Fibroblast of lung (primary cell): ENCODE results near the gene EXOC6B. TPM values are rescaled to one million over a fixed set of nuclear protein-coding genes. Genes with fewer than 3 reads are reported as not detected.
A peak's percentile ranks its signal among the peaks of the same experiment; 100 is the strongest.

Experiments
- DNase-seq, 2 donors: peaks; one replicate each; pipeline versions ENCODE4 v3.0.0 to v3.0.0-alpha.2; 2010; ENCODE audit warnings: low read depth in 2 of 2
- H2AFZ ChIP-seq: 2 replicates; pipeline ENCODE4 v1.5.1; 2012; ENCODE audit warnings: low read length, control low read depth, inconsistent platforms
- H3K27ac ChIP-seq: 2 replicates; pipeline ENCODE4 v1.5.1; 2011; ENCODE audit warnings: low read length, control low read depth; ENCODE audit not compliant: insufficient read depth
- H3K27me3 ChIP-seq: 2 replicates; pipeline ENCODE4 v1.5.1; 2011; ENCODE audit warnings: mild to moderate bottlenecking, low read length; ENCODE audit not compliant: control insufficient read depth, insufficient read depth
- H3K36me3 ChIP-seq: 2 replicates; pipeline ENCODE4 v1.5.1; 2011; ENCODE audit warnings: low read length; ENCODE audit not compliant: control insufficient read depth, insufficient read depth
- H3K4me1 ChIP-seq: 2 replicates; pipeline ENCODE4 v1.5.1; 2011; ENCODE audit warnings: low read length; ENCODE audit not compliant: control insufficient read depth, insufficient read depth; ENCODE audit errors: extremely low read depth
- H3K4me2 ChIP-seq: 2 replicates; pipeline ENCODE4 v1.5.1; 2011; ENCODE audit warnings: low read length, control low read depth; ENCODE audit not compliant: insufficient read depth; ENCODE audit errors: extremely low read depth
- H3K4me3 ChIP-seq, 4 experiments: fragments of 200-600 bp in 1 of 4; sonication (generic) in 1 of 4; replicated peaks in 1 of 4; 2 replicates each; pipeline ENCODE4 v1.5.1; 2011 to 2016; ENCODE audit warnings: low read length in 4 of 4, low read depth in 3 of 4, mild to moderate bottlenecking in 3 of 4, control low read depth in 2 of 4, inconsistent platforms in 1 of 4, mixed read lengths in 1 of 4; ENCODE audit not compliant: insufficient read depth in 1 of 4; ENCODE audit errors: control extremely low read depth in 1 of 4
- H3K79me2 ChIP-seq: 2 replicates; pipeline ENCODE4 v1.5.1; 2012; ENCODE audit warnings: mild to moderate bottlenecking, low read length, inconsistent platforms; ENCODE audit not compliant: control insufficient read depth, insufficient read depth
- H3K9ac ChIP-seq: 2 replicates; pipeline ENCODE4 v1.5.1; 2011; ENCODE audit warnings: mild to moderate bottlenecking, low read length, control low read depth; ENCODE audit not compliant: insufficient read depth
- H3K9me3 ChIP-seq: 2 replicates; pipeline ENCODE4 v1.5.1; 2012; ENCODE audit warnings: low read depth, low read length; ENCODE audit not compliant: control insufficient read depth, insufficient read depth
- H4K20me1 ChIP-seq: 2 replicates; pipeline ENCODE4 v1.5.1; 2011; ENCODE audit warnings: low read length; ENCODE audit not compliant: control insufficient read depth, insufficient read depth; ENCODE audit errors: extremely low read depth
- CTCF ChIP-seq, 2 donors: IDR thresholded peaks in 1 of 2; conservative IDR thresholded peaks in 1 of 2; 1 replicate in 1 of 2; 2 replicates in 1 of 2; pipeline ENCODE4 v1.5.1; 2011 to 2012; ENCODE audit warnings: low read length in 2 of 2, control low read depth in 1 of 2, inconsistent platforms in 1 of 2, low read depth in 1 of 2, mild to moderate bottlenecking in 1 of 2
- EZH2 ChIP-seq: IDR thresholded peaks from 2 replicates; pipeline ENCODE4 v1.5.1; 2012; ENCODE audit warnings: low read length, control low read depth, mild to moderate bottlenecking; ENCODE audit errors: missing control alignments
- polyA plus RNA-seq, 2 donors: library from polyadenylated mRNA; depleted of rRNA in 1 of 2; stranded (reverse) in 1 of 2; unstranded in 1 of 2; fragments of >200 nt; gene quantifications; 2 replicates each; pipeline ENCODE4 v1.2.1, GENCODE V29; 2011 to 2012; ENCODE audit warnings: missing spikeins in 1 of 2
- total RNA-seq: library from RNA; depleted of rRNA; stranded (reverse); fragments of >200 nt; gene quantifications from 2 replicates; pipeline ENCODE4 v1.2.1, GENCODE V29; 2014

Gene EXOC6B
- total and polyA plus RNA-seq, 2 donors (not counting 1 experiment from before 2014, with no cell fraction given) = 26.3 to 36.5 TPM

GRCh38 chr2:72147303-72147971 lies 678.4 kb downstream of the EXOC6B start, which contains the start of gene CYP26B1:
CYP26B1 (minus strand) TSS chr2:72147862; CDS start chr2:72147834, 28 bp downstream.
- Histone ChIP-seq H3K9me3 (no peaks in the 10 kb centered on the region), H3K27me3 (peaks cover 70% of the 10 kb centered on the region), H3K27ac (no peak within 1 kb of the TSS), H3K9ac (no peak within 1 kb of the TSS), H3K36me3 (no peaks in the 10 kb centered on the region), H3K4me1 (peaks cover 4% of the 10 kb centered on the region), H3K79me2 (no peaks in the 10 kb centered on the region), H2AFZ (no peak within 1 kb of the TSS), H4K20me1 (no peaks in the 10 kb centered on the region), H3K4me3 (peak within 1 kb of the TSS in 3 of 4 experiments; percentile 37 to 60 (median 56)), H3K4me2 (peak within 1 kb of the TSS; percentile 68)
- no peak for DNase-seq
- TF ChIP-seq CTCF (conservative IDR thresholded peaks at IDR 0.05 in 1 of 2, IDR thresholded peaks at IDR 0.05 in 1 of 2; ENCODE audit: low read depth in 1 of 2, low read length in 2 of 2) (no peak), EZH2 (peak; percentile 89)

GRCh38 chr2:72146347-72147302 lies 679.2 kb downstream of the EXOC6B start:
- H3K4me2 ChIP-seq = no peak overlapping the region
- no peaks in the 10 kb centered on the region for H3K36me3 ChIP-seq
- no peaks in the 10 kb centered on the region for H3K79me2 ChIP-seq
- no peak for DNase-seq
- TF ChIP-seq EZH2 (peak; percentile 90), CTCF (conservative IDR thresholded peaks at IDR 0.05 in 1 of 2, IDR thresholded peaks at IDR 0.05 in 1 of 2; ENCODE audit: low read depth in 1 of 2, low read length in 2 of 2) (no peak)
- H3K4me3 ChIP-seq = peak overlapping the region in 1 of 4 experiments; percentile 7
- H3K4me1 ChIP-seq = peaks cover 4% of the 10 kb centered on the region
- no peaks in the 10 kb centered on the region for H3K9me3 ChIP-seq
- H2AFZ ChIP-seq = no peak overlapping the region
- no peak overlapping the region for H3K27ac ChIP-seq
- no peak overlapping the region for H3K9ac ChIP-seq
- H3K27me3 ChIP-seq = peaks cover 71% of the 10 kb centered on the region
- no peaks in the 10 kb centered on the region for H4K20me1 ChIP-seq
